Epithelial cell of proximal tubule (primary cell): ENCODE measurements around the gene ERI2. TPM values are rescaled to one million over a fixed set of nuclear protein-coding genes. Genes with fewer than 3 reads are reported as not detected.

Source experiments
- DNase-seq: peaks from one replicate; pipeline ENCODE4 v3.0.0-alpha.2; 2011; ENCODE audit warnings: low read depth
- H3K4me3 ChIP-seq: 2 replicates; pipeline ENCODE4 v1.5.1; 2011; ENCODE audit warnings: low read depth, mild to moderate bottlenecking, low read length
- total RNA-seq: library from RNA; depleted of rRNA; stranded (reverse); fragments of >200 nt; gene quantifications from 2 replicates; pipeline ENCODE4 v1.2.3, GENCODE V29; 2015
- TF ChIP-seq, protein P1 (sequence below): conservative IDR thresholded peaks from 2 replicates; pipeline ENCODE4 v1.5.1; 2012; ENCODE audit warnings: low read depth, mild to moderate bottlenecking, low read length

The ERI2 gene
- total RNA-seq, 1 donor from 2014 or later, result 17.5 TPM

DNA sequence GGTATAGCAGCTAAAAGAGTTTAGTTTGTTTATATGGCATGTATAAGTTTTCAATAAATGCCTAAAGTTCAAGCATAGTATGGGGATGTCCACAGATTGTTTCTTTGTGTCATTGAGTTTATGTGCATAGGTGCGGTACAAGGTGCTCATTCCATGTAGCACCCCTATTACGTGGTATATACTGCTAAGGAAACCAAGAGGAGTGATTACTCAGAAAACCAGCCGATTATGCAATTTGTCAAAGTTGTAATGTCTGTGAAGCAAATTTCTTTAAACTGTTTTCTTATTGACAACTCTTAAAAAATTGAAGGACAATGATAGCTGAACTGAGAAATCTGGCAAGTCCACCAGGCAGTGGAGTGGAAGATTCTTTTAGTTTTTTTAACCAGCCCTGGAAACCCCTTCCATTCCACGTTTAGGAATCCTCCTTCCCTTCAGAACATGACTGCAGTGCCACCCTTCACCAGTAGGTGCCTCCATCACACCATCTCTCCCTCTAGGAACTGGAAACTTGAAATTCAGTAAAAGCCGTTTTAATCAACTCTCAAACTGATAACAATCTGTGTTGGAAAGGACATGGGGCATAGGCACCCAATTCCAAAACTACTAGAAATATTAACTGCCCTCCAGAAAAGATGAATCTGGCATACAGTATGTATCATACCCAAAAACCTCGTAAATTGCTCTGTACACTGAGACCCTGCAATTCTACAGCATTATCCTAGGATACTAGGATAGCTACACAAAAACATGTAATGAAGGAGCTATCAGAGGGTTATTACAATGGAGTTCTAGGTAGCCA is 43.5 kb upstream of the ERI2 start:
- TF ChIP-seq, protein P1, sequence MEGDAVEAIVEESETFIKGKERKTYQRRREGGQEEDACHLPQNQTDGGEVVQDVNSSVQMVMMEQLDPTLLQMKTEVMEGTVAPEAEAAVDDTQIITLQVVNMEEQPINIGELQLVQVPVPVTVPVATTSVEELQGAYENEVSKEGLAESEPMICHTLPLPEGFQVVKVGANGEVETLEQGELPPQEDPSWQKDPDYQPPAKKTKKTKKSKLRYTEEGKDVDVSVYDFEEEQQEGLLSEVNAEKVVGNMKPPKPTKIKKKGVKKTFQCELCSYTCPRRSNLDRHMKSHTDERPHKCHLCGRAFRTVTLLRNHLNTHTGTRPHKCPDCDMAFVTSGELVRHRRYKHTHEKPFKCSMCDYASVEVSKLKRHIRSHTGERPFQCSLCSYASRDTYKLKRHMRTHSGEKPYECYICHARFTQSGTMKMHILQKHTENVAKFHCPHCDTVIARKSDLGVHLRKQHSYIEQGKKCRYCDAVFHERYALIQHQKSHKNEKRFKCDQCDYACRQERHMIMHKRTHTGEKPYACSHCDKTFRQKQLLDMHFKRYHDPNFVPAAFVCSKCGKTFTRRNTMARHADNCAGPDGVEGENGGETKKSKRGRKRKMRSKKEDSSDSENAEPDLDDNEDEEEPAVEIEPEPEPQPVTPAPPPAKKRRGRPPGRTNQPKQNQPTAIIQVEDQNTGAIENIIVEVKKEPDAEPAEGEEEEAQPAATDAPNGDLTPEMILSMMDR, result peak; percentile 100
- H3K4me3 ChIP-seq, result no peak overlapping the region
- DNase-seq, result no peak

DNA sequence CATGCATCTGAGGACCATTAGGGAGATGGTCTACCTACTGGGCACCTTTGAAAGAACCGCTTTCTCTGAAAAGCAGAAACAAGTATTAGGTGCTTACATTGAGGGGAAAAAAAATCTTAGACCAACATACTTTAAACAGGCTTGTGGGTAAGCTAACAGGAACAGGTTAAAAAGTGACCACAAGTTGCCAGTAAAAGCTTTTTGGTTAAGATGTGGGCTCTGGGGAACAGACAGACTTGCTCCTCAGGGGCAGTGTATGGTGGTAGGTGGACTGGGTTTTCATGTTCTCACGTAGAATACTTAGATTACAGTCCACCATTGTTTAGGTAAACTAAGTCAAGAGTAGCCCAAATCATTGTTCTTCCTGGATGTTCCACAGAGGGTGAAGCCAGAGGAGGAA is 41.3 kb upstream of the ERI2 start:
- no peak for DNase-seq
- TF ChIP-seq, protein P1, result no peak

DNA sequence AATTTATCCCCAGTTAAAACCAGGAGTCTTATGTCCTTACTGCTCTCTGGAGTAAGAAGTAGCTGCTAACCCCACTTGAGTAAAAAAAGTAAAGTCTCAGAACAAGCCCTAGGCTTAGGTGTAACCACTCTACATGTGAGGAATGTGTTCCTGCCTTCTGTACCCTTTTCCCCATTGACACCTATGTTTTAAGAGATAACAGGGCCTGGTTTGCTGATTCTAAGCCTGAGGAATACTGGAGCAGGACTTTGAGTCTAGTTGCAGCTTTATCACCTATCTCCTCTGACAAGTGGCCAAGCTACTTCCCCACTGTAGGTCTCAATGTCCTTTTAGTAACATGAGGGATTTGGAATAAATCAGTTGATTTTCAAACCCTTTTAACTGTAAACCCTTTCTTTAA is 40.3 kb upstream of the ERI2 start:
- TF ChIP-seq, protein P1, result no peak
- H3K4me3 ChIP-seq, result no peak overlapping the region
- no peak for DNase-seq

More for the DNA sequence above, 41.3 kb upstream of the ERI2 start:
- H3K4me3 ChIP-seq, result no peak overlapping the region

DNA sequence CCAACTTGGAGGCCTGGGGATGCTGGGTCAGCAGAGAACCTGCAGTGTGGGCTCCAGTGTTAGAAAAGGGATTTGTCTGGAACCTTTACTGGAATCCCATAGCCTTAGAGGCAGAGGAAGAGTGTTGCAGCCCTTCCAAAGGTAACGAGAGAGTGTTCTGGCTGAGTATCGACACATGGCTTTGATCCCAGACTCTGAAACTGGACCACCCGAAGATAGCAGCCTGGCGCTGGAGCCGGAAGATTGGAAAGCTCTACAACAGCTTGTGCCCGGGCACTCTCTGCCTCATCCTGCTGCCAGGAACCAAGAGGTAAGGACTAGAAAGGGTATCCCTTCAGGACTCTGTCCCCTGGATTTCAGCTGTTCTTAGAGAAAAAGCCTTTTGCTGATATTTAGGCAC is 39.8 kb upstream of the ERI2 start:
- DNase-seq, result no peak
- TF ChIP-seq, protein P1, result no peak
- H3K4me3 ChIP-seq, result no peak overlapping the region

DNA sequence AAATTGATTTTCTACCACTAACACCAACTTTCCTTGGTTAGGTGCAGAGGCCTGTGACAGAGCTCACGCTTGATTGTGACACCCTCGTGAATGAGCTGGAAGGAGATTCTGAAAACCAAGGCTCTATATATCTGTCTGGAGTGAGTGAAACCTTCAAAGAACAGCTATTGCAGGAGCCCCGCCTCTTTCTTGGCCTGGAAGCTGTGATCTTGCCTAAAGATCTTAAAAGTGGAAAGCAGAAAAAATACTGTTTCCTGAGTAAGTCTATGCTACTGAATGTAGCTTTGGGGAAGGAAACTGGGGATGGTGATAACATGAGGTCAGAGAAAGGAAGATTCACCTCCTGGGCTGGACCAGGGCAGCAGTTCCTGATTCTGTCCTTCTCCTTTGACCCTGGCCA is 38.3 kb upstream of the ERI2 start:
- TF ChIP-seq, protein P1, result no peak
- H3K4me3 ChIP-seq, result no peak overlapping the region
- DNase-seq, result no peak

DNA sequence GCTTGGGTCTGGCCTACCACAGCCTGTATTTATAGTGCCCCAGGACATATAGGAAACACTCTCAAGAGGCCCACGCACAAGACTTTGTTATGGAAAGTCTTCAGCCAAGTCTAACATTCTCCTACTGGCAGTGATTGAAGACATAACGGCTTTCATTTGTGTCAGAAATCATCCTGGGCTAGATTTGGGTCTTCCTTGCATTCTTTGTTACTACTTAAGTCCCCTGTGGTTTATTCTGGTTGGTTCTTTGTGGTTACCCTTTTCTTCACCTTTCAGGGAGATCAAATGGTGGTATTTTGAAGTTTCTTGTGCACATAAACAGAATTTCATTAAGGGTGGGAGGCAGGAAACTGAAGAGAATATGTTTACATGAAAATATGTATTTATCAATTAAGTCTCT is 37.8 kb upstream of the ERI2 start:
- TF ChIP-seq, protein P1, result no peak
- DNase-seq, result no peak
- H3K4me3 ChIP-seq, result no peak overlapping the region

DNA sequence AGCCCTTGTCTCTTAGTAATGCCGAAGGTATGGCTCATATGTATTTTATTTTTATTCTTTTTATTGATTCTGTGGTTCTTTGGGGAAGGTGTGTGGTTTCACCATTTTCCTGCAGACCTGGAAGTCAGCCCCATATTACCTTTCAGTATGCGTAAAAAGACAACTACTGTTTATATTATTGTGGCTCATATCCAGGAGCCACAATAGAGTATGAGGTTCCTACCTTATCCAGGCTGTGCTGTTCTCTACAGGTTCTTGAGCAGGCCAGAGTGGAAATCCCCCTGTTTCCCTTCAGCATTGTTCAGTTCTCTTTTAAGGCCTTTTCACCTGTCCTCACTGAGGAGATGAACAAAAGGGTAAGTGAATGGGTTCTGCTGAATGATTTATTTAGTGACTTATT is 33.2 kb upstream of the ERI2 start:
- no peak for DNase-seq
- no peak overlapping the region for H3K4me3 ChIP-seq
- TF ChIP-seq, protein P1, result no peak
